NCI-H187 (cell line): ENCODE data around the gene PAM.
"Not testable (repeated sequence)": the region's sequence is repeated elsewhere in the genome, so short reads cannot be mapped to it uniquely, and the experiment has no call there.

Source experiments
- DNase-seq, 2 experiments: peaks; one replicate each; lab custom pipeline; 2025; lab: John Stamatoyannopoulos, UW

The PAM gene

DNA sequence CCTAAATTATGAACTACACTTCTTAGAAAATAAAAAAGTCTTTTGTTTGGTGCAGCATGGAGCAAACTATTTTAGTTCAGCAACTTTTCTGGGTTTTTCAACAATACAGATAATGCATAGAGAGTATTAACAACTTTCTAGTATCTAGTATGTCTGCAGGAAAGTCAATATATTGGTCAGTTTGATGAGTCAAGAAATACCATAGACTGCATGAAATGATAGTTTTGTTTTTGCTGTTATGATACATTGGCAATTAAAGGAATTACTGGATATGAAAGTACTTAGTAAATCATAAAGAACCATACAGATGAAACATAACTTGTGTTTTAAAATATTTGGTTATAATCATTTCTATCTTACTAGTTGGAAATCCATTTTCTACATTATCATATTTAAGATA, 191.3 kb downstream of the PAM start:
- DNase-seq = no peak

DNA sequence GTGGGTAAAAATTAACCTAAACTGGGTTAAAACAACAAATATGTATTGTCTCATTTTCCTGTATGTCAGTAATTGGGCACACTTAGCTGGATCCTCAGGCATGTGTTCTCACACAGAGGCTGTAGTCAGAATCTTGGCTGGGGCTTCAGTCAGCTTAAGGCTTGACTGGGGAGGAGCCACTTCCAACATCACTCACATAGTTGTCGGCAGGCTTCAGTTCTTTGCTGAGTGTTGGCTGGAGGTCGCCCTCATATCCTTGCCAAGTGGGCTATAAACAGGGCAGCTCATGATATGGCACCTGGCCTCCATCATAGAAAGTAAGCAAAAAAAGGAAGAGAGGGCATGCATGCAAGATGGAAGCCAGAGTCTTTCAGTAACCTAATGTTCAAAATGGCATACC, 191.9 kb downstream of the PAM start:
- no peak for DNase-seq

DNA sequence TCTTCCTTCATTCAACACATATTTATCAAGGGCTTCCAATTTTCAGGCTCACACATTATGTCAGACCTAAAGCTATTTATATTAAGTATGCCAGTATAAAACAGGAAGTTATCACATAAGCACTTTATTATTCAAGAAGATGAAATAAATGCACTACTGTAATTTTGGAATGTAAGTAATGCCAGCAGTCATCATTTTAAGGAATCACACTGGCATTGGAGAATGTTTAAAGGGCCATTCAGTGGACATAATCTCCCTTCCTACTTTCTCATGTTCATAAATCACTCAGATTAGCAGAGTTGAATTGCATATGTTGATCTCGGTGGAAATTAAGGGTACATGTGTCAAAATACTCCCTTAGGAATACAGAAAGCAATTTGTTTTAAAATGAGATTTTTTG, 200.4 kb downstream of the PAM start:
- no peak for DNase-seq

DNA sequence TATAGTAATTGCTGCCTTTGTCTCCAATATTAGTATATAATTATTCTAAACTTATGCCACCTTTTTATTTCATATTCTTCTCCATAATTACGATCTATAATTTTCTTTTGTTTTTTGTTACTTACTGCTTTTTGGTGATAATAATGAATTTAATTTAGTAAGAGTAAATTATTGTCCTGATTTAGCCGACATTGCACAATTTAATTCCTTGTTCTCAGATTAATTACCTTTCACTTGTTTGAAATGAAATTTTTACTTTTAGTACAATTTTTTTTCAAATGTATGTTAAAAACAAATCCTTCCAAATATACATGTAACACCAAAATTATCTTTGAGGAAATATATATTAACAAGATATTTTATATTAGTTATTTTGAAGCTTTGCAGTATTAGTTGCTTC, 201.5 kb downstream of the PAM start:
- DNase-seq = no peak

DNA sequence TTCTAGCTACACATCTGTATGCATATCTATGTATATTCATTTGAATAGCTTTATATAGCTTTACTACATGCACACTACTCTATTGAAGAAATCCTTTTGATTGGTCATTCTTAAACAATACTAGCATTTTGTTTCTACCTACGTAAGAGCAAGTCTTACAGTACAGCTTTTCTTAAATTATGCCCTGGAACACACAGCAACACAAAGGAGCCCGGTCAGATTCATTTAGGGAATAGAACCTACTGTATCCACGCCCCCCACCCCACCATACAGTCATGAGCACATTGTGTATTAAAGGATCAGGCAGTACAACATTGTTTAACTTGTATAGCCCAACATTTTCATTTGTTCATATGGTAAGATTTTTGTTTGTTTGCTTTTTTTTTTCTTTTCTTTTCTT, 202.0 kb downstream of the PAM start:
- DNase-seq = no peak

DNA sequence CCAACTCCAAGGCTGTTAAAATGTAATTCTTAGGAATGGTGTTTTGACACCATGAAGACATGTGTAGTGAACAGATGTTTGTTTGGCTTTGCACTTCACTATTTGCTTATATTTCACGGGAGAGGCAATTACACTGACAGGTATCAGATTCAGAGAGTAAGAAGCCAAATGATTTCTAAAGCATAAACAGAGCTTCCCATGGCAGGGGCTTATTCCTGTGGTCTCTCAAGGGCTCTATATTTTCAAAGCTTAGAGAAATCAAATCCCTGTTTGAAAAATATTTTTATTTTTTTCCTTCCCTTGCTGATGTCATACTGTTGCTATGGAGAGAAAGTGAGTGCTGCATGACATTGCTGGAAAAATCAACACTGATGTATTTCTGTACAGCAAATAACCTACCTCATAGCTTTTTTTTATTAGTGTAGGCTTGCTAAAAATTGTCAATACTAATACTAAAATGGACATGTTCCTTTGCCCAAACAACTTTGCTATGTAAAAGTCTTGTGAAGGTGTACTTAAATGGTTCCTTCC, 203.4 kb downstream of the PAM start:
- DNase-seq = no peak

DNA sequence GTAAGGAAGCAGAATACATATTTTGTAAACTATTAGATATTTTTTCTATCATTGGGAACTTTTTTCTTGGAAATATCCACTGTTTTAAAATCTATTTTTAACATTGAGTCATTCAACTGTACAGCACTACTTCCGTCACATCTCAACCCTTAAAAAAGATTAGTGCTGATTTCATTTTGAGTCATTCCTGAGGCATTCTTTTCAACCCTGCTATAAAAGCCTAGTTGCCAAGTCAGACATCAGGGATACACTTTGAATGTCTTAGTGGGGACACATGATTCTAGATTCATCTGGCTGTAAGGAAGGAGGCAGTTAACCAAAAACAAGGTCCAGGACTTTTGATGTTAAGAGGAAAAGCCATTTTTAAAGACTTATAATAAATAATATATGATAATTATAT, 203.9 kb downstream of the PAM start:
- DNase-seq = no peak

DNA sequence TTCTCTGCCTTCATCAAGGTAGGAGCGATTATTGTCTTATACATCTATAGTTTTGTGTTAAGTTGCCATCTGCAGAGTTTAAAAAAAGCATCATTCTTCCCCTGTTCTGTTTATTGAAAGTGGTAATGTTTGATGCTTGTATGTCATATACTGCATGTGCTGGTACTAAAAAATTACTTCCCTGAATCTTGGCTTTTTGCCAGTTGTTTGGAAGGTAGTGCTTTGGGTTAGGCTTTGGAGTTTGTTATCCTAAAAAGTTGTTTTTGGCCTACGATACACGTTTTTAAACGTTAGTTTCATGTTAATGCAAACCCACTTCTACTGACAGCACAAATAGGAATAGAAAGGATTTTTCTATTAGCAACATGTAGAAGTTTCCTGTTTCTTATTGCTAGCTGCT, 206.6 kb downstream of the PAM start:
- DNase-seq = no peak

DNA sequence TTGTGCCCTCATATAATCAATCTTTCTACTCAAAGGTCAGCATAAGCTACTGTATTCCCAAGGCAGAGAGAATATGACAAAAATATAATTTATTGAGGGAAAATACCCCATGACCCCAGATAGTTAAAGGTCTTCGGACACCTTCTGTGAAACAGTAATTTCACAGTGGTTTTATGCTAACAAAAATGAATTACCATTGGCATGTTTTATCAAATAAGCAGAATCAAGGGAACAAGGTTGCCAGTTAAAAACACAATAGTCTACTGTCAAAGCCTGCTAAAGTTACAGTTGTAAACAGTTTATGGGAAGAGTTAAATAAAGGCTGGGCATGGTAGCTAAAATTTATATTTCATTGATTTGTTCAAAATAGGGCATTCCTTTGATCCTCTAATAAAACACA, 210.5 kb downstream of the PAM start:
- no peak for DNase-seq

DNA sequence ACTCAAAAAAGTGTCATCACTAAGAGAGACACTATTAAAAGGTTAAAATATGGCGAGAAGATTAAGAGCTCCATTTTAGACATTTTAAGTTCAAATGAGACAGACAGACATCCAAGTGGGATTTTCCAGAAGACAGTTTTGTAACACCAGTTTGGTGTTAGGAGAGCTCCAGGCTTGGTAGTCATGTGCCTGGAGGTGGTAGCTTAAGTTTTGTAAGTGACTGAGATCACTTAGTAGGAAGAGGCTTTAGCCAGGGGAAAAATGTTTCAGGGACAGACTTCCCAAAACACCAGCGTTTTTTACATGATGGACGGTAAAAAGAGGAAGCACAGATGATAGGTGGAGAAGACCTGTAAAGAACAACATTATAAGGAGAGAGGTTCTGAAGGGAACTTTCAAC, 214.5 kb downstream of the PAM start:
- no peak for DNase-seq

DNA sequence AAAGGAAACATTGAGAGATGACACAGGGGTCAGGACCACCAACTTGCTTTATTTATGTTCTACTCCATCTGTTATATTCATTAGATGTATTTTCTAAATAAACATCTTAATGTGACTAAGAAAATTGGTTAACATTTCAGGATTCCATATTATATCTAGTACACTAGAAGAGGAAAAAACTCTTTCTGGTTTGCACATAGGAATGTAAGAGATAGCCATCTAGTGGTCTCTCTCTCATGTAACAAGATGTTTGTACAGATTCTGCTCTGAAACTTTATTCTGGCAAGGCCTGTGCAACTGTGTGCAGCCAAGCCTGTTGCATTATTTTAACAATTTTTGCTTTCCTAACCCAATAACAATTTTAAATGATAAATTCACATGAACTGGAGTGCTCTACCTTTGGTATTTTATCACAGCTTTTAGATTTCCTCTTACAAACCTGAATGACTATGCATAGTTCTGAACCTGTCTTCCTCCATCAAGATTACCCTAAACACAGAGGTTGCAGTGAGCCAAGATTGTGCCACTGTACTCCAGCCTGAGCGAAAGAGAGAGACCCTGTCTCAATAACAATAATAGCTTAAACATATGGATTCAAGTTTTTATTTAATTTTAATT, 216.7 kb downstream of the PAM start:
- DNase-seq = no peak

DNA sequence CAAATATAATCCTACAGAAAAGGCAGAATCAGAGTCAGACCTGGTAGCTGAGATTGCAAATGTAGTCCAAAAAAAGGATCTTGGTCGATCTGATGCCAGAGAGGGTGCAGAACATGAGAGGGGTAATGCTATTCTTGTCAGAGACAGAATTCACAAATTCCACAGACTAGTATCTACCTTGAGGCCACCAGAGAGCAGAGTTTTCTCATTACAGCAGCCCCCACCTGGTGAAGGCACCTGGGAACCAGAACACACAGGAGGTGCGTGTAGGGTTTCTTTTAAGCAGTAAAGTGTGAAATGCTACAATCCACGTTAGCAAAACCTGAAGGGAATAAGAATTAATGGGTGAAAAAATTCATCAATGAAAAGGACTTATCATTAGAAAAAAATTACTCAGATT, 219.1 kb downstream of the PAM start:
- no peak for DNase-seq

DNA sequence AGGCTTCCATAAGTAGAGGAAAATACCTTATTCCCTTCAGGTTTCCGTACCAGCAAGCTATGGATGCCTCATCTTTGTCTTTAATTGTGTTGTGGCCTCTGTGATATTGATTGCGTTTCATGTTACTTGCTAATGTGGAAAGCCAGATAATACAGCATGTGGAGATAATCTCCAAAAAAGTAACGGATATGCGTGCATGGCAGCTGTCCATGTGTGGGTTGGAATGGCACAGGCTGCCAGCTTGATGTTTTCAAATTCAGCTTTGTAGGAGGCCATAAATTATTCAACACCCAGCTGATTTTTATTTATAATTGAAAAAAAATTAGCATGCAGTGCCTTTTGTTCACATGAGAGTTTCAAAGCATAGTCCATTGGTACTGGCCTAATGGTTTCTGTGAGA, 219.9 kb downstream of the PAM start:
- no peak for DNase-seq

DNA sequence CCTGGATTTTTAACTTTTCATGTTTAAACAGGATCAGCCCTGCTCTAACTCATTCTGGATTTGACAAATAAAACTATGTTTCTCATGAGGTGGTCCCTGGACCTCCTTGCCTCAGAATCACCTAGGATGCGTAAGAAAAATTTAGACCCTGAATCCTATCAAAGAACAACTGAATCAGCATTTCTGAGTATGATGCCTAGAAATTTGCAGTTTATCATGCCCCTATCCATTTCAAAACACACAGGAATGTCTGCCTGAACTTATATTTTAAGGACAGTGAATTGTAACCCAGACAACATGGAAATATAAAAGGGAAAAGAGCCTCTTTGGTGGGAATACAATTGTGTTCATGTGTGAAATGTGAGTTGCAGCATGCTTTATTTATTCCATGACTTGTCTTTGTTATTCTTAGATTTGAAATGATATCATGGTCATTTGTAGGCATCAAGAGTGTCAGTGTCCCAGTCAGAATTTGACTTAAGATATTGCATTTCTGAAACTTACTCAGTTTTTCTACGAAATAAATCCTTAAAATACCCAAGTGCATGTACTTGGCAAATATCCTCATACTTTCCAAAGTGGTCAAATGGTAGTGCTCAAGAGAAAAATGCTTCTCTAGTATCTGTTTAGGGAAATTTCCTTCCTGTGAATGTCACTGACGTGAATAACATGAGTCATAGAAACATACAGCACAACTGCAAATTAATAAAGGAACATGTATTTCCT, 220.5 kb downstream of the PAM start:
- no peak for DNase-seq

DNA sequence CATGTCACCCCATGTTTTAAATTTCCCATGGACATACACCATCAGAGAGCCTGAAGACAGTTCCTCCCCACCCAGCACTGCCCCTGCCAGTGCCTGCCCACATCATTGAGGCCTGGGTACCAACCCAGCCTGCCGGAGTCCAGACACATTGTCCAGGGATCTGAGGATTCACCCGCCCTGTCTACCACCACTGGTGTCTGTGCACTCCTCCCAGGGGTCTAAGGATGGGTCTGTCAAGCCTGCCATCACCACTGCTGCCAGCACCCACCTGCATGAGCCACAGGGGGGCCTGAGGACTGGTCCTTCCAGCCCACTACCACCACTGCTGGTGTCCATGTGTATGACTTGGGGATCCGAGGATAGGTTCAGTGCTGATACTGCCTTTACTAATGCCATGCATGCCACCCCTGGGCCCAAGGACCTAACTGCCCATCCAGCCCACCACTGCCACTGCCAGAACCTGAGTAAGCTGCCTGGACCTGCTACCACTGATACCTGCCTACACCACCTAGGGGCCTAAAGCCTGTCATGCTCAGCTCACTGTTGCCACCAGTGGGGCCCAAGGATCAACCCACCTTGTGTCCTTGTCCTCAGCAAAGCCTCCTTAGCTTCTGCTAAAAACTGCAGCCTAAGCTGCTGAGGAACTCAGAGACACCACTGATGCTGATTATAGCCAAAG, 227.0 kb downstream of the PAM start:
- DNase-seq = no peak

DNA sequence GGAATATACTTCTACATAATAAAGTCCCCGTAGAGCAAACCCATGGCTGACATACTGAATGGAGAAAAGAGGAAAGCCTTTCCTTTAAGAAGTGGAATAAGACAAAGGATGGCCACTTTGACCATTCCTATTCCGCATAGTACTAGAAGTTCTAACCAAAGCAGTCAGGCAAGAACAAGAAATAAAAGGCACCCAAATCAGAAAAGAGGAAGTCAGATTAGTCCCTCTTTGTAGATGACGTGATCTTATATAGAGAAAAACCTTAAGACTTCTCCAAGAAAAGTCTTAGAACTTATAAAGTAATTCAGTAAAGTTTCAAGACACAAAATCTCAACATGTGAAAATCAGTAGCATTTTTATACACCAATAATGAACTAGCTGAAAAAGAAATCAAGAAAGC, 231.0 kb downstream of the PAM start:
- no peak for DNase-seq

DNA sequence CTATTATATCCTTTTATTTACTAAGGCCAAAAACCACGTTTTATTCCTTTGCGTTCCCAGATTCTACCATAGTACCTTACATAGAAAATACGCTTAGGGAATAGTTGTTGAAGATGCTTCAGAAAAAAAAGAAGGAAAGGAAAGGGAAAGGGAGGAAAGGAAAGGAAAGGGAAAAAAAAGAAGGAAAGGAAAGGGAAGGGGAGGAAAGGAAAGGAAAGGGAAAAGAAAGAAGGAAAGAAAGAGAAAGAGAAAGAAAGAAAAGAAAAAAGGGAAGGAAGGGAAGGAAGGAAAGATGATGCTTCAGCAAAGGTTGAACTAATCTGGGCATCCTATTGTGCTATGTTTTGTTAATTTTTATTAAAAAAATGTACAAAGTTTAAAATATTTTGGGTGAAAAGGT, 233.4 kb downstream of the PAM start:
- no peak for DNase-seq

DNA sequence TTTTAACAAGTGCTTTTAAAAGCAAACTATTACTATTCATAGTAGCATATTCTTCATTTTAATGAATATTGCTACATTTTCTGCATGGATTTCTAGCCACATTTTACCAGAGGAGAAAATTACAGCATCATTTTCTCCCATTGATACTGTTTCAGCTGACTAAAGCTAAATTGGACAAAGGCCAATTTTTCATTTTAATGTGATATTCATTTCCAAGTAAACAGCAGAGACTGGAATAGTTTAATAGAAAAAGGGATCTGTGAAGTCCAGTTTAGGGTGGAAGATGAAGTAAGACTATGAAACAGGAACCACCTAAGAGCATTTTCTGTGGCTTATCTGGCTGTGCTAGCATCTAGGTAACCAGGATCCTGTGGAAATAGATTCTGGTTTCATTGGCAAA, 236.7 kb downstream of the PAM start:
- DNase-seq = no peak

DNA sequence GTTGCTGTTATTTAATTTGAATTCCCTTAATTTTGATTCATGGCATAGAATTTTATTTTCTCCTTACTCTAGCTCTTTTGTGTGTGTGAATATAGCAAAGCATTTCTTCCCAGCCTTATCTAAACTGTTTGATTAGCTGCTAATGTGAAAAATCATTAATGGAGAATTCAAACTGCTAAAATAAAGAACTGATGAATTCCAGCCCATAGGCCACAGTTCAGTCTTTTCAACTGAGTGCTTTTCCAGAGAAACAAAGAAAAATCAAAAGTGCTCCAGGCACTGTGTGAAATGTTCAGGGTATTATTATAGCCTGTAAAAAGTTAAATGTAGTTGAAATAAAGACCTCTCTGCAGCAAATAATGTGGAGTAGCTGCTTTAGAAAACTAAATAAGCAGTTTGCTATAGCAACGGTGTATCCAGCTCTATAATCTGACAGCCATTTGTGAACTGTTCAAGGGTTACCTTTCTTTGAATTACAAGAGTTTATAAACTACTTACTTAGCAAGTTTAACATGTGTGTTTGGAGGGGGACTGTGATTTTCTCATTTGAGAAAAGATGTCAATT, 241.0 kb downstream of the PAM start:
- no peak for DNase-seq

DNA sequence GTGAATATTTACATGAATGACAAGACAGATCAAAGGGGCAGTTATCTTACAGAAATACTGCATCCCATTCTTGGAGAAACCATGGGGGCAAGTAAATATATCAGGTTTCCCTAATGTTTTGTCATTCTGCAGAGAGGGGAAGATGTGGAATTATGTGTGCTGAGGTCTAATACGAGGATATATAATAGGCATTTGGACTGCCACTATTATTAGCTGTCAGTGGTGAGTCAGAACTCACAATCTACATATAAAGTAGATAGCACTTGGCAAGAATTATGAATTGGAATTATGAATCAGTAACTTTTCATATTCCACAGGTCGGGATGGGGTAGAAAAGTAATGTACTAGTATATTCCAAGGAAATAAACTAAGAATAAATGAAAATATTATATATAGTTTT, 243.1 kb downstream of the PAM start:
- DNase-seq = no peak

DNA sequence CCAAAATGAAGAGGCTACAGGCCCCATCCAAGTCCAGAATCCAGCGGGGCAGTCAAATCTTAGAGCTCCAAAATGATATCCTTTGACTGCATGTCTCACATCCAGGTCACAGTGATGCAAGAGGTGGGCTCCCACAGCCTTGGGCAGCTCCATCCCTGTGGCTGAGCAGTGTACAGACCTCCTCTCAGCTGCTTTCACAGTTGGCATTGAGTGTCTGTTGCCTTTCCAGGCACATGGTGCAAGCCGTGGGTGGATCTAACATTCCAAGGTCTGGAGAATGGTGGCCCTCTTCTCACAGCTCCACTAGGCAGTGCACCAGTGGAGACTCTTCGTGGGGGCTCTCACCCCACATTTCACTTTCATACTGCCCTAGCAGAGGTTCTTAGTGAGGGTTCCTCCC, 244.1 kb downstream of the PAM start:
- DNase-seq = no peak

DNA sequence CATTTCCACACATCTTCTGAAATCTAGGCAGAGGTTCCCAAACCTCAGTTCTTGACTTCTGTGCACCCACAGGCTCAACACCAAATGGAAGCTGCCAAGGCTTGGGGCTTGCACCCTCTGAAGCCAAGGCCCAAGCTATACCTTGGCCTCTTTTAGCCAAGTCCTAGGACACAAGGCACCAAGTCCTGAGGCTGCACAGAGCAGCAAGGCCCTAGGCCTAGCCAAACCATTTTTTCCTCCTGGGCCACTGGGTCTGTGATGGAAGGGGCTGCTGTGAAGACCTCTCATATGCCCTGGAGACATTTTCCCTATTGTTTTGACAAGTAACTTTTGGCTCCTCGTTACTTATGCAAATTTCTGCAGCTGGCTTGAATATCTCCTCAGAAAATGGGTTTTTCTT, 244.5 kb downstream of the PAM start:
- not testable (repeated sequence) for DNase-seq

DNA sequence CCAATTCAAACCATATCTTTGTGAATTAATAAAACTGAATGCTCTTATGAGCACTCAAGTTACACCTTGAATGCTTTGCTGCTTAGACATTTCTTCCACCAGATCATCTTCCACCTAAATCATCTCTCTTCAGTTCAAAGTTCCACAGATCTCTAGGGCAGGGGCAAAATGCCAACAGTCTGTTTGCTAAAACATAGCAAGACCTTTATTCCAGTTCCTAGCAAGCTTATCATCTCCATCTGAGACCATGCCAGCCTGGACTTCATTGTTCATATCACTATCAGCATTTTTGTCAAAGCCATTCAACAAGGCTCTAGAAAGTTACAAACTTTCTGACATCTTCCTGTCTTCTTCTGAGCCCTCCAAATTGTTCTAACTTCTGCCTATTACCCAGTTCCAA, 245.0 kb downstream of the PAM start:
- DNase-seq = no peak
